H1 (cell line): ENCODE data around the gene CEL.

ENCODE experiments used
- CBX5 ChIP-seq: fragments of 300-800, 300-1000 bp; sonication (generic); IDR thresholded peaks from 2 replicates; pipeline ENCODE4 v1.7.1; 2016; ENCODE audit warnings: antibody characterized with exemption, low read length, low read depth
- CBX8 ChIP-seq: fragments of 300-800, 300-1000 bp; sonication (generic); IDR thresholded peaks from 2 replicates; pipeline ENCODE4 v1.7.1; 2016; ENCODE audit warnings: low read depth, low read length, borderline replicate concordance
- CEBPB ChIP-seq: IDR thresholded peaks from 2 replicates; pipeline ENCODE4 v1.6.1; 2012; ENCODE audit warnings: low read depth, low read length
- CREB1 ChIP-seq: IDR thresholded peaks from 2 replicates; pipeline ENCODE4 v1.6.1; 2012; ENCODE audit warnings: inconsistent platforms
- EZH2 ChIP-seq: fragments of 200-600 bp; sonication (generic); IDR thresholded peaks from 2 replicates; pipeline ENCODE4 v1.7.1; 2012; ENCODE audit warnings: low read depth, mild to moderate bottlenecking, moderate library complexity, low read length, inconsistent platforms; ENCODE audit not compliant: severe bottlenecking
- JUND ChIP-seq: IDR thresholded peaks from 2 replicates; pipeline ENCODE4 v1.6.1; 2011; ENCODE audit warnings: mild to moderate bottlenecking, improper control_type of control experiment, low read length
- MAFK ChIP-seq: IDR thresholded peaks from 2 replicates; pipeline ENCODE4 v1.6.1; 2012; ENCODE audit warnings: low read depth, mild to moderate bottlenecking, improper control_type of control experiment, low read length
- POLR2A ChIP-seq, 2 experiments: IDR thresholded peaks; 1 replicate in 1 of 2; 2 replicates in 1 of 2; pipeline ENCODE4 v1.6.1; 2011; ENCODE audit warnings: low read depth in 2 of 2, low read length in 2 of 2, mild to moderate bottlenecking in 2 of 2; ENCODE audit errors: control extremely low read depth in 1 of 2
- POLR2AphosphoS5 ChIP-seq: IDR thresholded peaks from 2 replicates; pipeline ENCODE4 v1.6.1; 2011; ENCODE audit warnings: low read depth, low read length
- RFX5 ChIP-seq: IDR thresholded peaks from 2 replicates; pipeline ENCODE4 v1.6.1; 2011; ENCODE audit warnings: low read depth, low read length, improper control_type of control experiment, borderline replicate concordance
- SIX5 ChIP-seq: IDR thresholded peaks from 2 replicates; pipeline ENCODE4 v1.6.1; 2011; ENCODE audit warnings: mild to moderate bottlenecking, low read depth, low read length
- SUZ12 ChIP-seq: fragments of 200-600 bp; sonication (generic); IDR thresholded peaks from 2 replicates; pipeline ENCODE4 v1.6.1; 2012; ENCODE audit warnings: mild to moderate bottlenecking, inconsistent platforms, low read length, moderate library complexity, mixed read lengths
- TF ChIP-seq, protein P1 (sequence below), 3 experiments: IDR thresholded peaks; 1 replicate in 2 of 3; 2 replicates in 1 of 3; pipeline versions ENCODE4 v1.5.1 to v1.6.1; 2011; ENCODE audit warnings: low read length in 3 of 3, mild to moderate bottlenecking in 3 of 3, inconsistent platforms in 2 of 3, low read depth in 1 of 3, moderate library complexity in 1 of 3; ENCODE audit not compliant: insufficient read depth in 1 of 3; ENCODE audit errors: control extremely low read depth in 1 of 3

DNA sequence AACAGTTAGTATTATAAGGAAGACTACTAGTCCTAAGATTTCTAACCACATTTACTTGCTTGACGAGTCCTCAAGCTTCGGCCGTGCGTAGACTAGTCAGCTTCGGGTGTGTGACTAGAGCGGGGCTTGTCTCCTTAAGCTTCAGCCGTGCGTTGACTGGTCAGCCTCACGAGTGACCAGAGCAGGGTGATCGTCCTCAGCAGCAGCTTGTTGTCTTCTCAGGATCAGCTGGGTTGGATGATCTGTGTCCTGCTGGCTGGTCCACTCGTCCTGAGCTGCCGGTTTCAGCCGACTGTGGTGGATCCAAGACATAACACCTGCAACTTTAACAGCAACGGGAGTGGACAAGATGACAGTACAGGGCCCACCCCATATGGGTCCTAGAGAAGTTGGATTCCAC lies 16.7 kb downstream of the CEL start:
- no peak for TF ChIP-seq EZH2
- TF ChIP-seq, protein P1, sequence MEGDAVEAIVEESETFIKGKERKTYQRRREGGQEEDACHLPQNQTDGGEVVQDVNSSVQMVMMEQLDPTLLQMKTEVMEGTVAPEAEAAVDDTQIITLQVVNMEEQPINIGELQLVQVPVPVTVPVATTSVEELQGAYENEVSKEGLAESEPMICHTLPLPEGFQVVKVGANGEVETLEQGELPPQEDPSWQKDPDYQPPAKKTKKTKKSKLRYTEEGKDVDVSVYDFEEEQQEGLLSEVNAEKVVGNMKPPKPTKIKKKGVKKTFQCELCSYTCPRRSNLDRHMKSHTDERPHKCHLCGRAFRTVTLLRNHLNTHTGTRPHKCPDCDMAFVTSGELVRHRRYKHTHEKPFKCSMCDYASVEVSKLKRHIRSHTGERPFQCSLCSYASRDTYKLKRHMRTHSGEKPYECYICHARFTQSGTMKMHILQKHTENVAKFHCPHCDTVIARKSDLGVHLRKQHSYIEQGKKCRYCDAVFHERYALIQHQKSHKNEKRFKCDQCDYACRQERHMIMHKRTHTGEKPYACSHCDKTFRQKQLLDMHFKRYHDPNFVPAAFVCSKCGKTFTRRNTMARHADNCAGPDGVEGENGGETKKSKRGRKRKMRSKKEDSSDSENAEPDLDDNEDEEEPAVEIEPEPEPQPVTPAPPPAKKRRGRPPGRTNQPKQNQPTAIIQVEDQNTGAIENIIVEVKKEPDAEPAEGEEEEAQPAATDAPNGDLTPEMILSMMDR (IDR thresholded peaks at IDR 0.05; ENCODE audit: control extremely low read depth in 1 of 3, insufficient read depth in 1 of 3, low read depth in 1 of 3, low read length in 3 of 3) = no peak
- no peak for TF ChIP-seq SIX5
- TF ChIP-seq POLR2AphosphoS5 = no peak
- TF ChIP-seq CEBPB = no peak
- TF ChIP-seq SUZ12 = no peak
- TF ChIP-seq JUND = no peak
- no peak for TF ChIP-seq MAFK
- no peak for TF ChIP-seq CBX5
- no peak for TF ChIP-seq CREB1
- TF ChIP-seq POLR2A (IDR thresholded peaks at IDR 0.05; ENCODE audit: control extremely low read depth in 1 of 2, low read depth in 2 of 2, low read length in 2 of 2) = no peak
- TF ChIP-seq CBX8 = no peak
- TF ChIP-seq RFX5 = no peak
